GM06990 (cell line): ENCODE results near the gene CASP12.

ENCODE experiments used
- DNase-seq: peaks from one replicate; pipeline ENCODE4 v3.0.0-alpha.2; 2011; ENCODE audit not compliant: insufficient read length; ENCODE audit errors: extremely low read depth
- H3K27me3 ChIP-seq: replicated peaks from 2 replicates; pipeline ENCODE4 v1.6.0; 2011; ENCODE audit warnings: low read length; ENCODE audit not compliant: control insufficient read depth, insufficient read depth
- H3K36me3 ChIP-seq: 2 replicates; pipeline ENCODE4 v1.5.1; 2011; ENCODE audit warnings: low read length; ENCODE audit not compliant: control insufficient read depth, insufficient read depth
- H3K4me3 ChIP-seq: replicated peaks from 2 replicates; pipeline ENCODE4 v1.5.1; 2011; ENCODE audit warnings: low read depth, mild to moderate bottlenecking, control low read depth, low read length
- TF ChIP-seq, protein P1 (sequence below): IDR thresholded peaks from 2 replicates; pipeline ENCODE4 v1.5.1; 2011; ENCODE audit warnings: low read length, control low read depth, mild to moderate bottlenecking, inconsistent platforms; ENCODE audit not compliant: insufficient read depth, poor library complexity, severe bottlenecking

The CASP12 gene

DNA sequence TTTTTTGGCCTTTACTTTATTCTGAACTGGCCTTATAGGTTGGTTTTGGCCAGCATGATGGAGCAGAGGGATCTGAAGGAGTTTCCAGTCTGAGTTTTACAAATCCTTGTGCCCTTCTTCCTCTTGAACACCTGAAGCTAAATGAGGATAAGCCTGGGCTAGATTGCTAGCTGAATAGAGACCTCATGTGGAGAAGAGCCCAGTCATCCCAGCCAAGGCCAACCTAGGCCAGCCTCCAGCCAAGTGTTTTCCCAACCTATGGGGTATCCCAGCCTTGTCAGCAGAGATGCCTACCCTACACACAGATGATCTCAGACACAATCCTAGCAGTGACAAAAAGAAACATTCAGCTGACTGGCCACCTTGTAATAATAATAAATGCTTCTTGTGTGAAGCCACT, 966 bp upstream of the CASP12 start:
- TF ChIP-seq, protein P1, sequence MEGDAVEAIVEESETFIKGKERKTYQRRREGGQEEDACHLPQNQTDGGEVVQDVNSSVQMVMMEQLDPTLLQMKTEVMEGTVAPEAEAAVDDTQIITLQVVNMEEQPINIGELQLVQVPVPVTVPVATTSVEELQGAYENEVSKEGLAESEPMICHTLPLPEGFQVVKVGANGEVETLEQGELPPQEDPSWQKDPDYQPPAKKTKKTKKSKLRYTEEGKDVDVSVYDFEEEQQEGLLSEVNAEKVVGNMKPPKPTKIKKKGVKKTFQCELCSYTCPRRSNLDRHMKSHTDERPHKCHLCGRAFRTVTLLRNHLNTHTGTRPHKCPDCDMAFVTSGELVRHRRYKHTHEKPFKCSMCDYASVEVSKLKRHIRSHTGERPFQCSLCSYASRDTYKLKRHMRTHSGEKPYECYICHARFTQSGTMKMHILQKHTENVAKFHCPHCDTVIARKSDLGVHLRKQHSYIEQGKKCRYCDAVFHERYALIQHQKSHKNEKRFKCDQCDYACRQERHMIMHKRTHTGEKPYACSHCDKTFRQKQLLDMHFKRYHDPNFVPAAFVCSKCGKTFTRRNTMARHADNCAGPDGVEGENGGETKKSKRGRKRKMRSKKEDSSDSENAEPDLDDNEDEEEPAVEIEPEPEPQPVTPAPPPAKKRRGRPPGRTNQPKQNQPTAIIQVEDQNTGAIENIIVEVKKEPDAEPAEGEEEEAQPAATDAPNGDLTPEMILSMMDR = no peak
- DNase-seq = no peak
- H3K27me3 ChIP-seq = no peaks in the 10 kb centered on the region
- no peaks in the 10 kb centered on the region for H3K36me3 ChIP-seq
- no peak overlapping the region for H3K4me3 ChIP-seq

DNA sequence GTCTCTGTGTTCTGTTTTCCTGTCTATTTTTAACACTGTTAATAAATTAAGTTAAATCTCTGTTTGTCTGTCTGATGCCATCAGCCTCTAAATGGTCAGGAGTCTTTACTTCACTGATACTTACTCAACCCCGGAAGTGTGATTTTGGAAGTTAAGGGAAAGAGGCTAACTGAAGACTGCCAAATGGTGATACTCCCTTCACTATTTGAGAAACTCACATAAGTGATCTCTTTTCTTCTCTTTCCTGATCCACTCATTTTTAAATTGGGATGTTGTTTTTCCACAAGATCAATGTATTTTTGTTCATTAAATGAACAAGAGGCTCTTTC, 389 bp upstream of the CASP12 start:
- TF ChIP-seq, protein P1 = no peak

DNA sequence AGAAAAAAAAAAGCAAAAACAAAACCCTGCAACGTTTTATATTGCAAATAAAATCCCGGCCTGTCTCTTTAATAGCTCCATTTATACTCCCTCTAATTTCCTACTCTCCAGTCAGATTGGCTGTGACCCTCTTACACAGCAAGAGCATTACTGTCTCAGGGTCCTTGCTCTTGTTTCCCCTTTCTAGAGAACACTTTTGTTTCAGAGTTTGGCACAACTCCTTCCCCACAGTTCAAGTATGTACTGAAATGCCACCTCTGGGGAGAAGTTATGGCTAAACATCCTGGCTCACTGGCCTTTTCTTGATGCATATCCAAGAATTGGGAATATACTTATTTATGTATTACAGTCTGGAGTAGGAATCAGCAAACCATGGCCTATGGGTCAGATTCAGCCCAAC, 2.6 kb downstream of the CASP12 start:
- no peaks in the 10 kb centered on the region for H3K36me3 ChIP-seq
- no peak for DNase-seq
- H3K27me3 ChIP-seq = no peaks in the 10 kb centered on the region
- TF ChIP-seq, protein P1 = no peak
- no peak overlapping the region for H3K4me3 ChIP-seq

More for the DNA sequence above, 389 bp upstream of the CASP12 start:
- DNase-seq = no peak
- H3K4me3 ChIP-seq = no peak overlapping the region
- no peaks in the 10 kb centered on the region for H3K36me3 ChIP-seq
- H3K27me3 ChIP-seq = no peaks in the 10 kb centered on the region

DNA sequence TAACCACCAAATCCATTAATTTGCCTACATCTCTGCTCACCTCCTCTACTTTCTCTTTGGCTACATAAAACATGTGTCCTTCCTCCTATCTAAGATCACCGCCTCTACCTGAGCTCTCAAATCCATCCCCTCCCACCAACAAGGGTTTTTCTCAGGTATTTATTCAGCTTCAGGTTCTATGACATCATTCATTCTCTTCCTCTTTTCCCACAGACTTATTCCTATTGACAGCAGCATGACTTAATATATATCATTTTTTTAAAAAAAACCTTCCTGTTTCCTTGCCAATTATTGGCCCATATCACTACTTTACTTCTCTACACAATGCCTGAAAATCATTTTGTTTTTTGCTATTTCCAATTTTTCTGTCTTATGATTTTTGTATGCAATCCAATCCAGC, 4.4 kb downstream of the CASP12 start:
- no peaks in the 10 kb centered on the region for H3K36me3 ChIP-seq
- TF ChIP-seq, protein P1 = no peak
- DNase-seq = no peak
- H3K27me3 ChIP-seq = no peaks in the 10 kb centered on the region
- no peak overlapping the region for H3K4me3 ChIP-seq

DNA sequence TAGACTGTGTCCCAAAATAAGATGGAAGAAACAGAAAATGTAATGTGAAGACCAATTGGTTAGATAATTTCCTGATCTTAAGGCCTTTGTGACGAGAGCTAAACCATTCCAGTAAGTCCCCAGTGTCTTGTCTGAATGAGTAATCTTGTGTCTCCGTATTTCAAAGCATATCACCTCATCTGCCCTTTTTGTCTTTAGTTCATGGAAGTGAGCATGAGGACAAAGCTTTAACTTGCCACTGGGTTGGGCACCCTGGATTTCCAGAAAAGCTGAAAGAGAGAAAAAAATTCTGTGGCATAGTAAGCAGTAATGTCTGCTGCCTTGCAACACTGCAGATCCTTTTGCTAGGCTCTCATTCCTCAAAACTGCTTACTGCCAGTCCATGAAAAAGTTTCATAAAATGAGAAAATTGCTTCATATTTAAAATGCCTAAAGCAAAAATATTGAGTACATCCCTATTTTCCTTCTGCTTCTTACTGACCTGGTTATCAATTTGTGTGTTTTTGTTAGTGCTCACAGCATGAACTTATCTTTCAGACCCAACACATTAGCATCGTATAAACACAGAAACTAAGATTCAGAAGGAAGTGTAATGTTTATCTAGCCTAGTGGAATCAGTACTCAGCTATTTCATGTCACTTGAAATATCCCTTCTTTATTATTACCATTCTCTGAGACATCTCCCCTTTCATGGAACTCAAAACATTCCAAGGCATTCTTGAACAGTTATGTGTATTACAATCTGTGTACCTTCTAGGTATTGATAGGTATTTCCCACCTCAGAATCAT, 5.3 kb downstream of the CASP12 start:
- TF ChIP-seq, protein P1 = no peak
- no peak for DNase-seq
- Histone ChIP-seq H3K4me3 (no peak overlapping the region), H3K36me3 (no peaks in the 10 kb centered on the region), H3K27me3 (no peaks in the 10 kb centered on the region)

DNA sequence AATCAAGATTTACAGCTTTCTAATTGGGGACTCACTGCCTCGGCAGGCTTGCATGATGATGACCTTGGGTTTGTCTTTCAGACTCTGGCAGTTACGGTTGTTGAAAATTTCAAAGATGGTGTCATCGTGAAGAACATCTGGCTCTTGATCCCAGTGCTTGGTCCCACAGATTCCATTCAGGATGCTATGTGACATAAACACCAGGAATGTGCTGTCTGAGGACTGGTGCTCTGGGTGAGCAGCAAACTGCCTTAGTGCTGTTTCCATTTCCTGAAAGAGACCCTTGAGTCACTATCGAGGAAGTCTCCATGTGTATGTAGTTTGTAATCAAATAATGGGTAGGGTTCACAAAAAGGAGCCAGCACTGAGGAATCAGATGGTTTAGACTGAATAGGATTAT, 7.1 kb downstream of the CASP12 start:
- TF ChIP-seq, protein P1 = no peak
- H3K27me3 ChIP-seq = no peaks in the 10 kb centered on the region
- H3K36me3 ChIP-seq = no peaks in the 10 kb centered on the region
- DNase-seq = no peak
- no peak overlapping the region for H3K4me3 ChIP-seq
